NCI-H1417 (cell line): Measurements from ENCODE around the gene C2CD3.
"Not testable (repeated sequence)": the region's sequence is repeated elsewhere in the genome, so short reads cannot be mapped to it uniquely, and the experiment has no call there.

Experiments used
- DNase-seq, 3 experiments: peaks; one replicate each; lab custom pipeline; 2025; lab: John Stamatoyannopoulos, UW

Gene C2CD3

GRCh38 chr11:74120260-74121035, 50.4 kb downstream of the C2CD3 start:
- DNase-seq, result not testable (repeated sequence)

- no peak for DNase-seq
These were observed 54.1 kb downstream of the C2CD3 start for GRCh38 chr11:74116719-74117118.

DNA sequence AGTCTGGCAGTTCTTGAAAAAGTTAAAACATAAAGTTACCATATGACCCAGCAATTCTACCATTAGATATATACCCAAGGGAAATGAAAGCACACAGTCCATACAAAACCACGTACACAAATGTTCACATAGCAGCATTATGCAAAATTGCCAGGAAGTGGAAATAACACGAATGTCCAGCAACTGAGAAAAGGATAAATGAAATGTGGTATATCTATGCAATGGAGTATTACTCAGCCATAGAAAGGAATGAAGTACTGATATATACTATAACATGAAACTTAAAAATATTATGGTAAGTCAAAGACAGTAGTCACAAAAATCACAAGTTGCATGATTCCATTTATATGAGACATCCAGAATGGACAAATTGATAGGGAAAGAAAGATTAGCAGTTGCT, 57.9 kb downstream of the C2CD3 start:
- DNase-seq, result no peak

DNA sequence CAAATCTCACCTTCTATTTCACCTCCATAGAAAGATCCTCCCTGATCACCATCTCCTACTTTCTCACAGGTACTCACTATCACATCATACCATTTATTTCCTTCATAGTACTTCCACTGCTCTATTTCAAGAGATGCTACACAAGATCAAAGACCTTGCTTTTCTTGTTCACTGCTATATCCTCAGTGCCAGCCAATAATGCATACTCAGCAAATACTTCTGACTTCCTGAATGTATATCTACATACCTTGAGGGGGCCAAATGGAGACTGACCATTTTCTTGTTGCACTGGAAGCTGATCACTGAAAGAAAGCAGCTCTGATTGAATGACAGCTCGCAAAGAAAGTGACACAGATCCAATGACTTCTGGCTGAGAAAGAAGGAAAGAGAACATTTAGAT, 64.7 kb downstream of the C2CD3 start:
- DNase-seq, result no peak

DNA sequence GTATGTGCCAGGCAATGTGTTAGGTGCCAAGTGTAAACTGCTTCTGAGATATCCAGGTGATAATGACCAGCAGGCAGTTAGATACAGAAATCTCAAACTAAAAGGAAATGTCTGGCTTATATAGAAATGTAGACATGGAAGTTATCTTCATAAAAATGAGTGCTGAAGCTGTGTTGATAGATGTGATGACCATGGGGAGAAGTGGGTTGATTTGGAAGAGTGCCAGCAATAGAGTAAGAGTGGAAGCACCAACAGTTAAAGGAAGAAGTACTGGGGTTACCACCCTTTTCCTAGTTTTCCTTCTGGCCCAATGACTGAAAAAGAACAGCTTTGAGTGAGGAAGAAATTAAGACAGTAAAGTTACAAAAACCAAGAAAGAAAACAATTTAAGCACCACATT, 68.5 kb downstream of the C2CD3 start:
- no peak for DNase-seq

- DNase-seq, result no peak
These were observed 70.1 kb downstream of the C2CD3 start for GRCh38 chr11:74100735-74101134.

DNA sequence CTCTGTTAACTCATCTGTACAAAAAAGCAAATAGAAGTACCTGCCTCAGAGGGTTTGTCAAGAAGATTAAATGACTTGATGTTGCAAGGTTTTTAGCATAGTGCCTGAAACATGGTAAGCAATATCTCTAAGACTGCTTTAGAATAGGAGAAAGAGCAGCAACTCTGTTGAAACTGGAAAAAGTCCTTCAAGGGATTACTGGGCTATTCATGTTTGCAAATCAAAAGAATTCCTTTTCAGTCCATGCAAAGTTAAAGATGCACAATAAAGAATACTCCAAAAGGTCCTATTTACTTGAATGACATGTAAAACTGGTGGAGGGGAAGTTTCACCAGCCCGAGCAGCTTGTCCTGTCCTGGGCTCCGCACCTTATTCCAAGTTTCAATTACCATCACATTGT, 70.6 kb downstream of the C2CD3 start:
- no peak for DNase-seq

DNA sequence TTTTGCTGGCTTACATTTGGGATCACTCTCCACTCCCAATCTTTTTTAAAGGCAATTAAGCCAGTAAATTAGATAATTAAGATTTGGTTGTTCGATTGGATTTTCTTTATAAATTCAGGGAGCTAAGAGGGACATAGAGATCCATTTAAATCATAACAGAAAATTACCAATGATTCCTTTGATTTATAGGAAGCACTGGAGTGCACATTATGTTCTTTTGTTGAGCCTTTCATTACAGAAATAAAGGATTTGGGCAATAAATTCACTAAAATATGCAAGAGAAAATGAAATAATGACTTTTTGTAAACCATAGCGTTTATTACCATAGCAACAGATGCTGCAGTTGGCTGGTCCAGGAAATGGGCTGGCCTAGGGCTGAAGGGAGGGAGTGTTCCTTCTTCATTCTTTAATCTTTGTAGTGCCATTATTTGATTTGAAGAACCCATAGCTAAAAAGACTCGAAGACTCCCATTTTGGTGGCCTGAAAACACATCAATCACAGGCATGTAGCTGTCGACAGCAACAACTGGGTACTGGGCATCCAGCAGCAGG, 73.0 kb downstream of the C2CD3 start:
- DNase-seq, result no peak

GRCh38 chr11:74094393-74094792, 76.4 kb downstream of the C2CD3 start:
- no peak for DNase-seq

DNA sequence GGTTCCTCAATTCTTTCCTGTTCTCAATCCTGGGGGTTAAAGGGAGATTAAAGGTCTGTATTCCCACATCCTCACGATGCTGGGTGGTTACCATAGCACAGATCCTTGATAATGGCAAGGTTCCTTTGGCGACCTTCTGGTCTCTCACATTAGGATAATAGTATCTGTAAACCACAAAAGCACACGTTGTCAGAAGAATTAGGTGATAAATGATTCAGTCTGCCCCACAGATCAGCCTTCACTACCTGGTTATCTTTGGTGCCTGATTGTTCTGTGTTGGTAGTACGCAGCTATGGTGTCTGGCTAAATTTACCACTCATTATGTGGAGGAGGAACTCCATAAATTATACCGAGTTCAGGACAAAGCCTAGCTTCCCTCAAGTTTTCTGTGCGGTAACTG, 78.4 kb downstream of the C2CD3 start:
- DNase-seq, result no peak

- no peak for DNase-seq
These were observed 79.3 kb downstream of the C2CD3 start for GRCh38 chr11:74091549-74091948.

GRCh38 chr11:74090701-74091100, 80.1 kb downstream of the C2CD3 start:
- DNase-seq, result peak in 1 of 3 experiments; percentile 9

DNA sequence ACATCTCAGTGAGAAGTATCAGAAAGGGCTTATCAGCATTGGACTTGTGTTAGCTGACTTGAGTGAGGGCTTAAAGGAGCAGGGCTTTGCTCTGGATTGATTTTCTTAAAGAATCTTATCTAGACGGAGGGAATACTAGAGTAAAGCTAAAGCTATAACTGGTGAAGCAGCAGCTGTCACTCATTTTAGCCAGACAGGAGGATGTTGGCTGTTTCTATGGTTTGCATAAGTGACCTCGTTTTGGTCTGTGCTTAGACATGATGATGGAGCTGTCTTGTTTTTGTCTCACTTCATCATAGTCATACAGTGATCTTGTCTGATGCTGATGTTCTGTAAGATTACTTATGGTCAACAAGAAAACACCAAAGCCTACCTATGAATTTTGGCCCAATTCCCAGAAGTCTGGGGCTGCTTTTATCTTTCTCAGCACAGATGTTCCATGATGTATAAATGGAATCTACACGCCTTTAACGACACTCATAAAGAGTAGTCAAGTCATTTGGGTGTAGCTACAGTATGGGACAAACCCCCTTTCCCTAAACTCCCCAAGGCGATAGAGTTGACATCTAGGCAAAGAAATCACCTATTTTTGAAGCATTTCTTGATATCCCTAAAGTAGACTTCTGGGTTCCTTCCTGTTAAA, 84.4 kb downstream of the C2CD3 start:
- no peak for DNase-seq

- DNase-seq, result no peak
These were observed 85.3 kb downstream of the C2CD3 start for GRCh38 chr11:74085542-74085892.

GRCh38 chr11:74084796-74085541, 85.8 kb downstream of the C2CD3 start:
- no peak for DNase-seq

DNA sequence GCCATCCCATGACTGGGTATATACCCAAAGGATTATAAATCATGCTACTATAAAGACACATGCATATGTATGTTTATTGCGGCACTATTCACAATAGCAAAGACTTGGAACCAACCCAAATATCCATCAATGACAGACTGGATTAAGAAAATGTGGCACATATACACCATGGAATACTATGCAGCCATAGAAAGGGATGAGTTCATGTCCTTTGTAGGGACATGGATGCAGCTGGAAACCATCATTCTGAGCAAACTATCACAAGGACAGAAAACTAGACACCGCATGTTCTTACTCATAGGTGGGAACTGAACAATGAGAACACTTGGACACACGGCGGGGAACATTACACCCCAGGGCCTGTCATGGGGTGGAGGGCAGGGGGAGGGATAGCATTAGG, 86.9 kb downstream of the C2CD3 start:
- DNase-seq, result not testable (repeated sequence)

- DNase-seq, result no peak
These were observed 89.4 kb downstream of the C2CD3 start for GRCh38 chr11:74081428-74081827.

DNA sequence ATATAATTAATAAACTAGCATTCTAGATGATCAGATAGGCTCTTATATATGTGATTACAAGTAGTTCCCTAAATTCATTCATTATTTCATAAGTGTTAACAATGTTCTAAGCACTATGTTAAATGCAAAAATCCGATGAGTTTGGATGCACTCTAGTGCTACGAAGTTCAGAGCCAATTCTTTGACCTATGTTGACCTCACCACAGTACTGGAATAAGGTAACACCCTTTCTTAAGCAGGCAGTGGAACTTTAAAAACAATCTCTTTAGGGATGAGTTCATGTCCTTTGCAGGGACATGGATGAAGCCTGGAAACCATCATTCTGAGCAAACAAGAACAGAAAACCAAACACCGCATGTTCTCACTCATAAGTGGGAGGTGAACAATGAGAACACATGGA, 93.6 kb downstream of the C2CD3 start:
- DNase-seq, result no peak

- DNase-seq, result no peak
These were observed 98.1 kb downstream of the C2CD3 start for GRCh38 chr11:74072721-74073120.

GRCh38 chr11:74072286-74072685, 98.5 kb downstream of the C2CD3 start:
- DNase-seq, result no peak

DNA sequence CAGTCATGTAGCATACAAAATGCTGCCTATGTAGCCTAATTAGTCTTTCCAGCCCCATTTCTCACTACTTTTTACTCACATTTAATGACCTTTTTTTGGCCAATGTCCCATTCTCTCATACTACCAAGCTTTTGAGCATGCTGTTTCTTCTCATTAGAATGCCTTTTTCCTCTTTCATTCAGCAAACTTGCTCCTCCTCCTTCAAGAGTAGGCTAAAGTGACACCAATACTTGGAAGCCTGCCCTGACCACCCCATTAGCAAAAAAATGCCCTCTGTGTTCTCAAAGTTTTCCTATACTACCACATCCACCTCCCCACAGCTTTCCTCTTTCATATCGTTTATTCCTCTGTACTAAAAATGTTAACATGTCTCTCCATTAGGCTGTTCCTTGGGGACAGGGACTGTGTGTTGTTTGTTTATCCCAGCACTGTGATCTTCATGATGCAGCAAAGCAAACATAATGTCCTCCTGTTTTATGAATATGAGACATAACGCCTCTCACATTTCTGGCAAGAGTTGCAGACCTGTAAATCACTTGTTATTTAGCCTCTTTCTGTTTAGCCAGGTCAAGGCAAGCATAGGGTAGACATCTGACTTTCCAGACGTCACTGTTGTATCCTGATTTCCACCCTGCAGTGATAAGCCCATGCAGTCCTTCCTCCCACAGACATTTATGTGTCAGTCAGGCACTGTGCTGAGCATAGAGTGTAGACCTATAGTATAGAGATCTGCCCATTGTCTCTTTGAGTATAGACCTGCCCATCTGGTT, 99.9 kb downstream of the C2CD3 start:
- peak in 1 of 3 experiments; percentile 43 for DNase-seq
